Measurements from ENCODE around the gene NEU2. TPM values are rescaled to one million over a fixed set of nuclear protein-coding genes. Genes with fewer than 3 reads are reported as not detected.

The NEU2 gene
- total and polyA plus RNA-seq, 2 of the 13 experiments (the other 11 are each of a cell fraction or from before 2014, with no cell fraction given) = not detected

DNA sequence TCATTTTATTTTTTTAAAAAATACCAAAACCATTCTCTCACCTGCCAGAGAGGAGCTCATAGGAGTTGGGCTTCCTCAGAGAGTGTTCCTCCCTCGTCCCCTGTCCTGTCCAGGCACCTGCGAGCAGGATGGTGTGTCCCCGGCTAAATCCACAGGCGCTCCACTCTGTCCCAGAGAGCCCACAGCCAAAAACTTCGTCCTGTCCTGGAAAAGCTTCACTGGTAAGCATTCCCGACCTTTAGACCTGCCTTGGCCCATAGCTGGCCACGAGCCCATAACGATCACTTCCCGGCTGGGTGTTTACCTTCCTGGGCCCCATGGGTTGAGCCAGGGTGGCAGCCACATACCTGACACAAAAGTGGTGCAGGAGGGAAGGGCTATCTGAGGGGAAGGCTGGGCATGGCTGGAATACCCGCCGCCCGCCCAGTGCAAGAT lies 19.4 kb upstream of the NEU2 start, which contains the start of gene NGEF (continued):
- peak; percentile 65; the same call in 1 of the 2 replicates for TF ChIP-seq ZNF629 (CRISPR knock-in tag; conservative IDR thresholded peaks at IDR 0.05)
- TF ChIP-seq TOE1 (CRISPR knock-in tag; IDR thresholded peaks at IDR 0.05) = no peak; the same call in 1 of the 2 replicates
- TF ChIP-seq ZSCAN20 (CRISPR knock-in tag; IDR thresholded peaks at IDR 0.05; ENCODE audit: borderline replicate concordance) = peak; percentile 59; the same call in 1 of the 2 replicates
- TF ChIP-seq ZNF547 (CRISPR knock-in tag; IDR thresholded peaks at IDR 0.05) = no peak
- TF ChIP-seq KDM2A (CRISPR knock-in tag; IDR thresholded peaks at IDR 0.05; ENCODE audit: borderline replicate concordance, low read depth) = peak; percentile 78; the same call in 1 of the 2 replicates
- peak; percentile 86 for TF ChIP-seq ERF (CRISPR knock-in tag; IDR thresholded peaks at IDR 0.05)
- TF ChIP-seq, protein P1, sequence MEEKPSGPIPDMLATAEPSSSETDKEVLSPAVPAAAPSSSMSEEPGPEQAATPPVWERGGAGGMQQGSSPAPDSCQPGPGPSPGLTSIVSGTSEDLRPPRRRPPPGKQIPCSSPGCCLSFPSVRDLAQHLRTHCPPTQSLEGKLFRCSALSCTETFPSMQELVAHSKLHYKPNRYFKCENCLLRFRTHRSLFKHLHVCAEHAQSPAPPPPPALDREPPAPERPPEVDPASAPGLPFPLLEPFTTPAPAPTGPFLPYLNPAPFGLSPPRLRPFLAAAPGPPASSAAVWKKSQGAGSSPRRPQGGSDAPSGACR (CRISPR knock-in tag; IDR thresholded peaks at IDR 0.05) = no peak; the same call in 1 of the 2 replicates
- TF ChIP-seq ZNF792 (CRISPR knock-in tag; IDR thresholded peaks at IDR 0.05) = peak; percentile 95
- TF ChIP-seq ZSCAN22 (CRISPR knock-in tag; IDR thresholded peaks at IDR 0.05) = no peak
- TF ChIP-seq, protein P2, sequence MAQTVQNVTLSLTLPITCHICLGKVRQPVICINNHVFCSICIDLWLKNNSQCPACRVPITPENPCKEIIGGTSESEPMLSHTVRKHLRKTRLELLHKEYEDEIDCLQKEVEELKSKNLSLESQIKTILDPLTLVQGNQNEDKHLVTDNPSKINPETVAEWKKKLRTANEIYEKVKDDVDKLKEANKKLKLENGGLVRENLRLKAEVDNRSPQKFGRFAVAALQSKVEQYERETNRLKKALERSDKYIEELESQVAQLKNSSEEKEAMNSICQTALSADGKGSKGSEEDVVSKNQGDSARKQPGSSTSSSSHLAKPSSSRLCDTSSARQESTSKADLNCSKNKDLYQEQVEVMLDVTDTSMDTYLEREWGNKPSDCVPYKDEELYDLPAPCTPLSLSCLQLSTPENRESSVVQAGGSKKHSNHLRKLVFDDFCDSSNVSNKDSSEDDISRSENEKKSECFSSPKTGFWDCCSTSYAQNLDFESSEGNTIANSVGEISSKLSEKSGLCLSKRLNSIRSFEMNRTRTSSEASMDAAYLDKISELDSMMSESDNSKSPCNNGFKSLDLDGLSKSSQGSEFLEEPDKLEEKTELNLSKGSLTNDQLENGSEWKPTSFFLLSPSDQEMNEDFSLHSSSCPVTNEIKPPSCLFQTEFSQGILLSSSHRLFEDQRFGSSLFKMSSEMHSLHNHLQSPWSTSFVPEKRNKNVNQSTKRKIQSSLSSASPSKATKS (CRISPR knock-in tag; IDR thresholded peaks at IDR 0.05) = no peak
- TF ChIP-seq, protein P3, sequence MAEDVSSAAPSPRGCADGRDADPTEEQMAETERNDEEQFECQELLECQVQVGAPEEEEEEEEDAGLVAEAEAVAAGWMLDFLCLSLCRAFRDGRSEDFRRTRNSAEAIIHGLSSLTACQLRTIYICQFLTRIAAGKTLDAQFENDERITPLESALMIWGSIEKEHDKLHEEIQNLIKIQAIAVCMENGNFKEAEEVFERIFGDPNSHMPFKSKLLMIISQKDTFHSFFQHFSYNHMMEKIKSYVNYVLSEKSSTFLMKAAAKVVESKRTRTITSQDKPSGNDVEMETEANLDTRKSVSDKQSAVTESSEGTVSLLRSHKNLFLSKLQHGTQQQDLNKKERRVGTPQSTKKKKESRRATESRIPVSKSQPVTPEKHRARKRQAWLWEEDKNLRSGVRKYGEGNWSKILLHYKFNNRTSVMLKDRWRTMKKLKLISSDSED (CRISPR knock-in tag; IDR thresholded peaks at IDR 0.05) = no peak
- 0 out of 2 replicates have a peak, but pooled peaks have one; percentile 26 for TF ChIP-seq ZNF558 (CRISPR knock-in tag; IDR thresholded peaks at IDR 0.05; ENCODE audit: borderline replicate concordance)
- peak; percentile 49; the same call in 1 of the 2 replicates for TF ChIP-seq GFI1 (CRISPR knock-in tag; IDR thresholded peaks at IDR 0.05; ENCODE audit: borderline replicate concordance)
- no peak for TF ChIP-seq ZMYM2 (CRISPR knock-in tag; IDR thresholded peaks at IDR 0.05)
- no peak for TF ChIP-seq ZNF713 (CRISPR knock-in tag; IDR thresholded peaks at IDR 0.05)
- no peak for TF ChIP-seq PRPF4 (IDR thresholded peaks at IDR 0.05; ENCODE audit: low read depth, low read length, poor library complexity, severe bottlenecking)
- TF ChIP-seq HDAC1 (CRISPR knock-in tag; IDR thresholded peaks at IDR 0.05) = peak; percentile 94
- no peak; the same call in 1 of the 2 replicates for TF ChIP-seq ZSCAN21 (CRISPR knock-in tag; IDR thresholded peaks at IDR 0.05; ENCODE audit: borderline replicate concordance)
- peak; percentile 82; the same call in 1 of the 2 replicates for TF ChIP-seq FIP1L1 (IDR thresholded peaks at IDR 0.05; ENCODE audit: borderline replicate concordance, insufficient read depth, low read depth, low read length)
- no peak; the same call in 1 of the 2 replicates for TF ChIP-seq ZNF598 (CRISPR knock-in tag; IDR thresholded peaks at IDR 0.05; ENCODE audit: borderline replicate concordance)
- TF ChIP-seq HNRNPL (IDR thresholded peaks at IDR 0.05; ENCODE audit: low read depth, low read length) = peak; percentile 99
- peak; percentile 27; the same call in 1 of the 2 replicates for TF ChIP-seq ZNF616 (CRISPR knock-in tag; IDR thresholded peaks at IDR 0.05; ENCODE audit: low read depth)
- TF ChIP-seq, protein P4, sequence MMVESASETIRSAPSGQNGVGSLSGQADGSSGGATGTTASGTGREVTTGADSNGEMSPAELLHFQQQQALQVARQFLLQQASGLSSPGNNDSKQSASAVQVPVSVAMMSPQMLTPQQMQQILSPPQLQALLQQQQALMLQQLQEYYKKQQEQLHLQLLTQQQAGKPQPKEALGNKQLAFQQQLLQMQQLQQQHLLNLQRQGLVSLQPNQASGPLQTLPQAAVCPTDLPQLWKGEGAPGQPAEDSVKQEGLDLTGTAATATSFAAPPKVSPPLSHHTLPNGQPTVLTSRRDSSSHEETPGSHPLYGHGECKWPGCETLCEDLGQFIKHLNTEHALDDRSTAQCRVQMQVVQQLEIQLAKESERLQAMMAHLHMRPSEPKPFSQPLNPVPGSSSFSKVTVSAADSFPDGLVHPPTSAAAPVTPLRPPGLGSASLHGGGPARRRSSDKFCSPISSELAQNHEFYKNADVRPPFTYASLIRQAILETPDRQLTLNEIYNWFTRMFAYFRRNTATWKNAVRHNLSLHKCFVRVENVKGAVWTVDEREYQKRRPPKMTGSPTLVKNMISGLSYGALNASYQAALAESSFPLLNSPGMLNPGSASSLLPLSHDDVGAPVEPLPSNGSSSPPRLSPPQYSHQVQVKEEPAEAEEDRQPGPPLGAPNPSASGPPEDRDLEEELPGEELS (CRISPR knock-in tag; IDR thresholded peaks at IDR 0.05) = peak; percentile 90
- peak; percentile 82 for TF ChIP-seq PPARG (CRISPR knock-in tag; conservative IDR thresholded peaks at IDR 0.05)
- TF ChIP-seq ZNF589 (CRISPR knock-in tag; conservative IDR thresholded peaks at IDR 0.05) = no peak
- TF ChIP-seq MTA3 (CRISPR knock-in tag; IDR thresholded peaks at IDR 0.05) = no peak

Data from HepG2 (cell line).